ENCODE measurements around the gene GBP3. TPM values are rescaled to one million over a fixed set of nuclear protein-coding genes. Genes with fewer than 3 reads are reported as not detected.

GBP3 gene
- total RNA-seq, 2 donors from 2014 or later = not detected

DNA sequence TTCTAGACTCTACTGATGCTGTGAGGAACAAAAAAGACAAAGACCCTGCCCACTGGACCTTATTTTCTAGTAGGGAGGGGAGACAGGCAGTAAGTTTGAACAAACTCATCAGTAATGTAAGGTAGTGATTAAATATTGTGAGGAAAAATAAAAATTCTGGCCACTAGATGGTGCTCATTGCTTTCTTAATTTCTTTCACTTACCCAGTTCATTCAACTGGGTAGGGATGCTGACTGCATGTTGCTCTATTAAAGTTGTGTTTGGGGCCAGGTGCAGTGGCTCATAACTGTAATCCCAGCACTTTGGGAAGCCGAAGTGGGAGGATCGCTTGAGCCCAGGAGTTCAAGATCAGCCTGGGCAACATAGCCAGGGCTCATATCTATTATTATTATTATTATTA, 23.9 kb downstream of the GBP3 start:
- no peak for DNase-seq
- Histone ChIP-seq H3K9ac (ENCODE audit: extremely low read depth, low read length, poor library complexity, severe bottlenecking) (no peak overlapping the region), H3K27ac (ENCODE audit: low read depth, low read length) (no peak overlapping the region), H3K9me3 (ENCODE audit: control insufficient read depth, low read length) (peaks cover 7% of the 10 kb centered on the region), H3K4me3 (ENCODE audit: low read length) (no peak overlapping the region), H3K4me1 (ENCODE audit: control insufficient read depth, insufficient read depth, low read length) (peaks cover 6% of the 10 kb centered on the region), H3K27me3 (ENCODE audit: control insufficient read depth, insufficient read depth, low read length, poor library complexity, severe bottlenecking) (no peaks in the 10 kb centered on the region), H3K36me3 (ENCODE audit: control insufficient read depth, insufficient read depth, low read length) (no peaks in the 10 kb centered on the region)
- H3K4me3 Mint-ChIP-seq = no peak overlapping the region
- no peaks in the 10 kb centered on the region for H3K36me3 Mint-ChIP-seq (ENCODE audit: low read depth)
- H3K27me3 Mint-ChIP-seq (ENCODE audit: insufficient read depth) = no peaks in the 10 kb centered on the region
- H3K27ac Mint-ChIP-seq = no peak overlapping the region
- WGBS, 2 experiments (ENCODE audit: insufficient coverage in 1 of 2, insufficient read length in 1 of 2) = 13% methylated on average over 2 of the region's 2 CpGs; no CpG with 5 or more reads in 1 of the 2 experiments
- TF ChIP-seq, protein P1, sequence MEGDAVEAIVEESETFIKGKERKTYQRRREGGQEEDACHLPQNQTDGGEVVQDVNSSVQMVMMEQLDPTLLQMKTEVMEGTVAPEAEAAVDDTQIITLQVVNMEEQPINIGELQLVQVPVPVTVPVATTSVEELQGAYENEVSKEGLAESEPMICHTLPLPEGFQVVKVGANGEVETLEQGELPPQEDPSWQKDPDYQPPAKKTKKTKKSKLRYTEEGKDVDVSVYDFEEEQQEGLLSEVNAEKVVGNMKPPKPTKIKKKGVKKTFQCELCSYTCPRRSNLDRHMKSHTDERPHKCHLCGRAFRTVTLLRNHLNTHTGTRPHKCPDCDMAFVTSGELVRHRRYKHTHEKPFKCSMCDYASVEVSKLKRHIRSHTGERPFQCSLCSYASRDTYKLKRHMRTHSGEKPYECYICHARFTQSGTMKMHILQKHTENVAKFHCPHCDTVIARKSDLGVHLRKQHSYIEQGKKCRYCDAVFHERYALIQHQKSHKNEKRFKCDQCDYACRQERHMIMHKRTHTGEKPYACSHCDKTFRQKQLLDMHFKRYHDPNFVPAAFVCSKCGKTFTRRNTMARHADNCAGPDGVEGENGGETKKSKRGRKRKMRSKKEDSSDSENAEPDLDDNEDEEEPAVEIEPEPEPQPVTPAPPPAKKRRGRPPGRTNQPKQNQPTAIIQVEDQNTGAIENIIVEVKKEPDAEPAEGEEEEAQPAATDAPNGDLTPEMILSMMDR (conservative IDR thresholded peaks at IDR 0.05) = peak; percentile 75
- peaks cover 4% of the 10 kb centered on the region for H3K9me3 Mint-ChIP-seq
- peaks cover 18% of the 10 kb centered on the region for H3K4me1 Mint-ChIP-seq

- no peak overlapping the region for H3K4me3 Mint-ChIP-seq
- Histone ChIP-seq H3K27ac (ENCODE audit: low read depth, low read length) (no peak overlapping the region), H3K27me3 (ENCODE audit: control insufficient read depth, insufficient read depth, low read length, poor library complexity, severe bottlenecking) (no peaks in the 10 kb centered on the region), H3K4me3 (ENCODE audit: low read length) (peak overlapping the region; percentile 88), H3K4me1 (ENCODE audit: control insufficient read depth, insufficient read depth, low read length) (no peaks in the 10 kb centered on the region), H3K36me3 (ENCODE audit: control insufficient read depth, insufficient read depth, low read length) (peaks cover 28% of the 10 kb centered on the region), H3K9ac (ENCODE audit: extremely low read depth, low read length, poor library complexity, severe bottlenecking) (no peak overlapping the region), H3K9me3 (ENCODE audit: control insufficient read depth, low read length) (no peaks in the 10 kb centered on the region)
- 93% methylated on average over 1 of the region's 1 CpG; no CpG with 5 or more reads in 1 of the 2 experiments for WGBS, 2 experiments (ENCODE audit: insufficient coverage in 1 of 2, insufficient read length in 1 of 2)
- no peak for DNase-seq
- no peaks in the 10 kb centered on the region for H3K27me3 Mint-ChIP-seq (ENCODE audit: insufficient read depth)
- H3K9me3 Mint-ChIP-seq = peaks cover 4% of the 10 kb centered on the region
- no peak overlapping the region for H3K27ac Mint-ChIP-seq
- TF ChIP-seq, protein P1 (conservative IDR thresholded peaks at IDR 0.05) = no peak
- H3K36me3 Mint-ChIP-seq (ENCODE audit: low read depth) = peaks cover 17% of the 10 kb centered on the region
- peaks cover 8% of the 10 kb centered on the region for H3K4me1 Mint-ChIP-seq
Observed at GRCh38 chr1:88990426-88990825, 32.2 kb downstream of the GBP3 start.

- no peaks in the 10 kb centered on the region for H3K27me3 Mint-ChIP-seq (ENCODE audit: insufficient read depth)
- no peak for DNase-seq
- Histone ChIP-seq H3K9me3 (ENCODE audit: control insufficient read depth, low read length) (no peaks in the 10 kb centered on the region), H3K9ac (ENCODE audit: extremely low read depth, low read length, poor library complexity, severe bottlenecking) (no peak overlapping the region), H3K4me1 (ENCODE audit: control insufficient read depth, insufficient read depth, low read length) (peaks cover 3% of the 10 kb centered on the region), H3K27me3 (ENCODE audit: control insufficient read depth, insufficient read depth, low read length, poor library complexity, severe bottlenecking) (no peaks in the 10 kb centered on the region), H3K4me3 (ENCODE audit: low read length) (no peak overlapping the region), H3K36me3 (ENCODE audit: control insufficient read depth, insufficient read depth, low read length) (peaks cover 62% of the 10 kb centered on the region), H3K27ac (ENCODE audit: low read depth, low read length) (no peak overlapping the region)
- H3K4me1 Mint-ChIP-seq = peaks cover 23% of the 10 kb centered on the region
- peaks cover 2% of the 10 kb centered on the region for H3K9me3 Mint-ChIP-seq
- TF ChIP-seq, protein P1 (conservative IDR thresholded peaks at IDR 0.05) = no peak
- 85 to 93% methylated on average over 4 of the region's 4 CpGs for WGBS, 2 experiments (ENCODE audit: insufficient coverage in 1 of 2, insufficient read length in 1 of 2)
- peaks cover 45% of the 10 kb centered on the region for H3K36me3 Mint-ChIP-seq (ENCODE audit: low read depth)
- no peak overlapping the region for H3K27ac Mint-ChIP-seq
- no peak overlapping the region for H3K4me3 Mint-ChIP-seq
Observed at GRCh38 chr1:88985692-88986091, 37.0 kb downstream of the GBP3 start.

Measured in endodermal cell (in vitro differentiated cells).